HG03066 (cell line): ENCODE results near the gene SEC63.
A peak's percentile ranks its signal among the peaks of the same experiment; 100 is the strongest.
"Not testable (repeated sequence)": the region's sequence is repeated elsewhere in the genome, so short reads cannot be mapped to it uniquely, and the experiment has no call there.

Experiments used
- ATAC-seq: cut with Tn5 transposase; IDR thresholded peaks from one replicate; pipeline ENCODE4 v1.9.1; 2021; ENCODE audit warnings: low read depth; ENCODE audit not compliant: unreplicated experiment

Gene SEC63

GRCh38 chr6:107976155-107976783 is 18.3 kb upstream of the SEC63 start:
- ATAC-seq: no peak

GRCh38 chr6:107973594-107973993 is 15.6 kb upstream of the SEC63 start:
- ATAC-seq: no peak

- ATAC-seq: no peak
These were observed 14.5 kb upstream of the SEC63 start for GRCh38 chr6:107972413-107973096.

GRCh38 chr6:107971181-107971580 is 13.2 kb upstream of the SEC63 start:
- ATAC-seq: no peak

GRCh38 chr6:107970255-107970654 is 12.2 kb upstream of the SEC63 start:
- ATAC-seq: no peak

- ATAC-seq: no peak
These were observed 10.1 kb upstream of the SEC63 start for GRCh38 chr6:107968081-107968480.

GRCh38 chr6:107965746-107966145 is 7.7 kb upstream of the SEC63 start:
- no peak for ATAC-seq

- no peak for ATAC-seq
These were observed 4.7 kb upstream of the SEC63 start for GRCh38 chr6:107962723-107963122.

GRCh38 chr6:107959392-107959791 is 1.4 kb upstream of the SEC63 start:
- no peak for ATAC-seq

GRCh38 chr6:107958689-107959362 is 818 bp upstream of the SEC63 start:
- ATAC-seq: not testable (repeated sequence)

- peak; percentile 37 for ATAC-seq
These were observed 600 bp downstream of the SEC63 start for GRCh38 chr6:107957308-107957908.

- ATAC-seq: no peak
These were observed 1.3 kb downstream of the SEC63 start for GRCh38 chr6:107956586-107957307.

GRCh38 chr6:107956181-107956580 is 1.8 kb downstream of the SEC63 start:
- ATAC-seq: no peak

GRCh38 chr6:107953858-107954414 is 4.1 kb downstream of the SEC63 start:
- ATAC-seq: not testable (repeated sequence)

GRCh38 chr6:107943626-107944439 is 14.2 kb downstream of the SEC63 start:
- ATAC-seq: no peak

GRCh38 chr6:107942142-107942541 is 15.9 kb downstream of the SEC63 start:
- ATAC-seq: no peak

- ATAC-seq: no peak
These were observed 16.4 kb downstream of the SEC63 start for GRCh38 chr6:107941627-107942026.

GRCh38 chr6:107941199-107941598 is 16.8 kb downstream of the SEC63 start:
- ATAC-seq: no peak

- ATAC-seq: not testable (repeated sequence)
These were observed 21.1 kb downstream of the SEC63 start for GRCh38 chr6:107936910-107937292.
